HepG2 (cell line): Measurements from ENCODE around the gene TMTC2. TPM values are rescaled to one million over a fixed set of nuclear protein-coding genes. Genes with fewer than 3 reads are reported as not detected.

Source experiments
- ATAC-seq: fragments of 200-7000 bp; cut with Tn5 transposase; 3 replicates; pipeline ENCODE4 v1.9.1; 2020; ENCODE audit warnings: mild to moderate bottlenecking, moderate library complexity
- BruUV-seq: library from RNA; stranded (reverse); fragments of 400-500 nt; replicated peaks from 2 replicates; lab custom pipeline; 2021; lab: Mats Ljungman, UMichigan
- CTCF ChIA-PET: fragments of 300-600 bp; formaldehyde crosslinking; extraction: SDS; loops from one replicate; lab custom pipeline; 2021; ENCODE audit warnings: low total read pairs, inconsistent platforms, low intra/inter-chr PET ratio; lab: Yijun Ruan, JAX
- POLR2A ChIA-PET: fragments of 350-600 bp; sonication (Branson Sonifier 250); formaldehyde crosslinking; loops from one replicate; lab custom pipeline; 2020; ENCODE audit warnings: antibody characterized with exemption, inconsistent platforms; lab: Yijun Ruan, JAX
- DNase-seq: peaks from one replicate; pipeline ENCODE4 v3.0.0-alpha.2; 2015; ENCODE audit warnings: low spot score
- FAIRE-seq: peaks from 3 replicates; lab custom pipeline; 2011; peaks lifted over from hg19 to GRCh38; lab: Jason Lieb, UNC
- H2AFZ ChIP-seq: one replicate; pipeline ENCODE4 v1.6.1; 2011; ENCODE audit warnings: low read length, inconsistent platforms
- H3K27ac ChIP-seq: fragments of 300-600 bp; 3 replicates; pipeline ENCODE4 v1.8.0; 2011; ENCODE audit warnings: mixed run types, mild to moderate bottlenecking, mixed read lengths, low read length, inconsistent platforms; ENCODE audit not compliant: insufficient read depth; ENCODE audit errors: extremely low read length
- H3K27me3 ChIP-seq, 2 experiments: fragments of 200-600 bp in 1 of 2; 2 replicates in 1 of 2; 3 replicates in 1 of 2; pipeline versions ENCODE4 v1.6.0 to v1.8.0; 2011; ENCODE audit warnings: low read length in 2 of 2, mild to moderate bottlenecking in 2 of 2, moderate library complexity in 2 of 2, inconsistent platforms in 1 of 2; ENCODE audit not compliant: insufficient read depth in 2 of 2, control insufficient read depth in 1 of 2
- H3K36me3 ChIP-seq, 2 experiments: fragments of 200-600 bp in 1 of 2; replicated peaks in 1 of 2; 2 replicates in 1 of 2; 3 replicates in 1 of 2; pipeline versions ENCODE4 v1.5.1 to v1.8.0; 2011; ENCODE audit warnings: low read length in 2 of 2, inconsistent platforms in 1 of 2; ENCODE audit not compliant: insufficient read depth in 2 of 2, control insufficient read depth in 1 of 2
- H3K4me1 ChIP-seq: 2 replicates; pipeline ENCODE4 v1.5.1; 2012; ENCODE audit warnings: low read length, inconsistent platforms; ENCODE audit not compliant: insufficient read depth
- H3K4me2 ChIP-seq: 2 replicates; pipeline ENCODE4 v1.6.0; 2011; ENCODE audit warnings: low read depth, low read length, inconsistent platforms
- H3K4me3 ChIP-seq, 3 experiments: fragments of 200-600 bp in 1 of 3; sonication (generic), shearing (Covaris generic) in 1 of 3; replicated peaks in 1 of 3; 2 replicates each; pipeline ENCODE4 v1.5.1; 2011 to 2016; ENCODE audit warnings: low read length in 3 of 3, inconsistent platforms in 2 of 3, low read depth in 2 of 3, mild to moderate bottlenecking in 2 of 3, control low read depth in 1 of 3, mixed read lengths in 1 of 3; ENCODE audit not compliant: insufficient read depth in 1 of 3
- H3K79me2 ChIP-seq: one replicate; pipeline ENCODE4 v1.6.1; 2011; ENCODE audit warnings: low read length, inconsistent platforms; ENCODE audit not compliant: insufficient read depth
- H3K9ac ChIP-seq: 2 replicates; pipeline ENCODE4 v1.6.0; 2011; ENCODE audit warnings: mild to moderate bottlenecking, low read depth, low read length, inconsistent platforms; ENCODE audit not compliant: insufficient read depth
- H3K9me3 ChIP-seq: 2 replicates; pipeline ENCODE4 v1.5.1; 2012; ENCODE audit warnings: mild to moderate bottlenecking, low read length
- H4K20me1 ChIP-seq: 2 replicates; pipeline ENCODE4 v1.6.0; 2011; ENCODE audit warnings: inconsistent platforms, mild to moderate bottlenecking, low read length, moderate library complexity; ENCODE audit not compliant: insufficient read depth
- DBP ChIP-seq: sonication (generic); formaldehyde crosslinking; IDR thresholded peaks from 2 replicates; pipeline ENCODE4 v1.4.0; 2020; ENCODE audit warnings: missing genetic modification reagents; ENCODE audit errors: not compliant biosample characterization
- GZF1 ChIP-seq: sonication (generic); formaldehyde crosslinking; IDR thresholded peaks from 2 replicates; pipeline ENCODE4 v1.5.1; 2020; ENCODE audit warnings: mild to moderate bottlenecking, missing genetic modification reagents
- HDAC2 ChIP-seq: sonication (generic); formaldehyde crosslinking; IDR thresholded peaks from 2 replicates; pipeline ENCODE4 v1.4.0; 2020; ENCODE audit warnings: missing genetic modification reagents
- MNT ChIP-seq: fragments of 450-650 bp; IDR thresholded peaks from 2 replicates; pipeline ENCODE4 v1.6.1; 2016
- PLRG1 ChIP-seq: fragments of 450-650 bp; conservative IDR thresholded peaks from 2 replicates; pipeline ENCODE4 v1.6.1; 2016
- SP1 ChIP-seq, 2 experiments: fragments of 450-650 bp in 1 of 2; sonication (generic) in 1 of 2; formaldehyde crosslinking in 1 of 2; IDR thresholded peaks; 2 replicates each; pipeline versions ENCODE4 v1.4.0 to v1.6.1; 2016 to 2020; ENCODE audit warnings: missing genetic modification reagents in 1 of 2
- ZNF564 ChIP-seq: sonication (generic); formaldehyde crosslinking; IDR thresholded peaks from 2 replicates; pipeline ENCODE4 v1.8.1; 2023; ENCODE audit warnings: mild to moderate bottlenecking, missing genetic modification reagents
- ZNF614 ChIP-seq: IDR thresholded peaks from 2 replicates; pipeline ENCODE4 v1.6.1; 2018; ENCODE audit warnings: missing biosample characterization, missing genetic modification reagents, inconsistent platforms, borderline replicate concordance
- ZNF749 ChIP-seq: sonication (generic); formaldehyde crosslinking; IDR thresholded peaks from 2 replicates; pipeline ENCODE4 v1.8.0; 2022; ENCODE audit warnings: mild to moderate bottlenecking, missing genetic modification reagents, moderate library complexity, borderline replicate concordance
- WGBS: methylation state at CpG from one replicate; pipeline ENCODE4 v1.1.6; 2017; ENCODE audit warnings: low lambda C conversion rate; 5-methylcytosine and 5-hydroxymethylcytosine counted together
- in situ Hi-C: cut with HindIII; loops from 2 replicates; pipeline ENCODE4 v1.10.0; 2017; ENCODE audit warnings: low pct_unique_long_range_greater_than_20kb; ENCODE audit not compliant: extremely low pct_ligation_motif_present
- intact Hi-C: fragments of 100-400 bp; cut with micrococcal nuclease; formaldehyde crosslinking; loops from one replicate; pipeline ENCODE4 v1.10.0; 2022; ENCODE audit not compliant: unreplicated experiment
- polyA plus RNA-seq, 8 experiments: library from polyadenylated mRNA; depleted of rRNA in 3 of 8; stranded (reverse) in 7 of 8; unstranded in 1 of 8; fragments of >200 nt; fragmentation: Illumina TruSeq in 4 of 8; extraction: Trizol in 4 of 8; gene quantifications; 2 replicates each; pipeline versions ENCODE4 v1.2.1 to v1.2.3, GENCODE V29; 2011 to 2016; ENCODE audit warnings: low read depth in 4 of 8, missing spikeins in 1 of 8, mixed read lengths in 1 of 8; ENCODE audit not compliant: insufficient read depth in 1 of 8
- total RNA-seq, 5 experiments: library from RNA; depleted of rRNA; stranded (reverse); fragments of >200 nt; fragmentation: Illumina TruSeq; extraction: Trizol; gene quantifications; 2 replicates each; pipeline ENCODE4 v1.2.3, GENCODE V29; 2016; ENCODE audit warnings: low read depth in 1 of 5

The TMTC2 gene
- total and polyA plus RNA-seq, 2 of the 13 experiments (the other 11 are each of a cell fraction or from before 2014, with no cell fraction given), result 0.55 to 0.63 TPM

GRCh38 chr12:82873951-82874350, 187.2 kb downstream of the TMTC2 start:
- CTCF ChIA-PET, result no interaction called here
- no peaks in the 10 kb centered on the region for H4K20me1 ChIP-seq
- no peaks in the 10 kb centered on the region for H3K79me2 ChIP-seq
- no peaks in the 10 kb centered on the region for H3K27me3 ChIP-seq
- DNase-seq, result no peak
- H3K4me1 ChIP-seq, result no peaks in the 10 kb centered on the region
- WGBS, result 1% methylated on average over 3 of the region's 3 CpGs
- in situ Hi-C loops (no loop called here), intact Hi-C loops (no loop called here)
- H3K36me3 ChIP-seq, result no peaks in the 10 kb centered on the region
- no peak overlapping the region for H3K4me3 ChIP-seq
- no peak overlapping the region for H3K27ac ChIP-seq
- H3K9me3 ChIP-seq, result no peaks in the 10 kb centered on the region
- H3K4me2 ChIP-seq, result no peak overlapping the region
- no peak overlapping the region for H3K9ac ChIP-seq
- POLR2A ChIA-PET, result no interaction called here
- no peak for TF ChIP-seq GZF1 (CRISPR knock-in tag)
- no peak for TF ChIP-seq ZNF564
- TF ChIP-seq HDAC2, result no peak
- TF ChIP-seq ZNF614, result no peak
- TF ChIP-seq SP1 (IDR thresholded peaks at IDR 0.05), result no peak
- no peak for TF ChIP-seq SP1 (CRISPR knock-in tag; IDR thresholded peaks at IDR 0.05)
- TF ChIP-seq MNT, result no peak
- no peak for TF ChIP-seq PLRG1
- no peak for TF ChIP-seq DBP (CRISPR knock-in tag)
- no peak for TF ChIP-seq ZNF749 (CRISPR knock-in tag)
- TF ChIP-seq, all 625 proteins: peak for 0
- H2AFZ ChIP-seq, result no peak overlapping the region
- ATAC-seq, result no peak
- no TSS peak for BruUV-seq
- no peak for FAIRE-seq
